Measurements from ENCODE around the gene POC1B.

POC1B gene

GRCh38 chr12:89525824-89526770, at the start of gene POC1B:
POC1B (minus strand) TSS chr12:89526047; CDS start chr12:89525895, 152 bp downstream.
- DNase-seq (ENCODE audit: low spot score), result peak; percentile 88

DNA sequence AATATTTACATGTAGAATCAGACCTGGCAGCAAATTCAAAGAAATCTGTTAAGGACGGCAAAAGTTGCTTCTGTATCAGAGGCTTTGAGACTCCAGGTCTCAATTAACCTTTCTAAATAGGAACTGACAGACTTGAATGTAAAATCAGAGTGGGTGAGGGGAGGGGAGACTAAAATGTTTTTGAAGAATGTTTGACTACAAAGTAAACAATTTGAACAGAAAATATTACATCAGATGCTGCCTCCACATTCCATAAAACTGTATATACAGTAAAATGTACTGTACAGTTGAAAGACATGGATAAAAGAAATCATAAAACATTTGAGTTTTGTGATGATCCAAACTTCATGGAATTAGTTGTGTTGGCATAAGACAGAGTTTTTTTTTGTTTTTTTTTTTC, 49.5 kb upstream of the POC1B start:
- no peak for DNase-seq (ENCODE audit: low spot score)

GRCh38 chr12:89574736-89575208, 48.9 kb upstream of the POC1B start:
- DNase-seq (ENCODE audit: low spot score), result peak; percentile 42

DNA sequence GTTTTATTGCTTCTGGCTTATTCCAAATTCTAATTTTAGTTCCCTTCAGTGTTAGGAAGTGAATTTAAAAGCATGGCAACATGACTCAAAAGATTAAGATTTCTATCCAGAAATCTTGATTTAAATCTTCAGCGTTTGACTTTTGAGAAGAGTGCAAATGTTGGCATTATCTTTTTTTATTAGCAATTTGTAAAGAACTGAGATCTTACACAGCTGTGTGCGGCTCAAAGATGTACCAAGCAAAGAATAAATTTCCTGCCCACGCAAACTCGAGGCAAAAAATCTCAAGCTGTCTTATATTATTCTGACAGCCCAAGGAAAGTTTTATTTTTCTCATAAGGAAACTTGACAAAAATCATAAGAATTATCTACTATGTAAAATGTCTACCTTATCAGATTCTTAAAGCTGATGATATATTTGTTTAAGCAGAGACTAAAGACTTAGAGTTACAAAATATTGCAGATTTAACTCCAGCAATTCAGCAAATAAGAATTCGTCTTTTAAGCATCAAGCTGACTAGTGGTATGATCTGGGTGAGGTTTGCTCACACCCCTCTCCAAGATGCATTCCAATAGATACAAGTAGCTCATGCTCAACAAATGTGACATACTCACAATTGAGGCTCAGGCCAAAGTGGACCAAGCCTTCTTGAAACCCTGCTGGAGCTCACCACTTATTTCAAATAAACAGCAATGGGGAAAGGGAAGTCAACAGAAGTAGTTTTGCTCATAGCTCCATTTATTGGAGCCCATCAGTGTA, 47.4 kb upstream of the POC1B start:
- DNase-seq (ENCODE audit: low spot score), result peak; percentile 49

- DNase-seq (ENCODE audit: low spot score), result peak; percentile 71
Observed at GRCh38 chr12:89571491-89572195, 45.8 kb upstream of the POC1B start.

DNA sequence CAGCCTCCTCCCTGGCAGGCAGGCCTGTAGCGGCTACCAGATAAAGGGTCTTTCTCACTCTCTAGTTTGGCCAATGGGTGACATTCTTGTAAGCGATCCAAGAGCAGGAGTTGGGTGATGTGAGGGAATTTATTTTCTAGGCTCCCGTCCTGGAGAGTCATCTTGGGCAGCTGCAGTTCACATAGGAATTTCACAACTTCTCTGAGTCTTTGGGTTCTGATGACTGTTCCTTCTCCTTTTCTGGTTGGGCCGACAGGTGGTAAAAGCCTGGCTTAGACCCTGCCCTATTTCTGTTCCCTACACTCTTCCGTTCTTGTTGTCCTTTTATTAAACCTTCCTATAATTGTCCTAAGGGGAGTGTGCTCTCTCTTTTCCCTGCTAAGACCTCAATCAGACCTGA, 42.6 kb upstream of the POC1B start:
- no peak for DNase-seq (ENCODE audit: low spot score)

DNA sequence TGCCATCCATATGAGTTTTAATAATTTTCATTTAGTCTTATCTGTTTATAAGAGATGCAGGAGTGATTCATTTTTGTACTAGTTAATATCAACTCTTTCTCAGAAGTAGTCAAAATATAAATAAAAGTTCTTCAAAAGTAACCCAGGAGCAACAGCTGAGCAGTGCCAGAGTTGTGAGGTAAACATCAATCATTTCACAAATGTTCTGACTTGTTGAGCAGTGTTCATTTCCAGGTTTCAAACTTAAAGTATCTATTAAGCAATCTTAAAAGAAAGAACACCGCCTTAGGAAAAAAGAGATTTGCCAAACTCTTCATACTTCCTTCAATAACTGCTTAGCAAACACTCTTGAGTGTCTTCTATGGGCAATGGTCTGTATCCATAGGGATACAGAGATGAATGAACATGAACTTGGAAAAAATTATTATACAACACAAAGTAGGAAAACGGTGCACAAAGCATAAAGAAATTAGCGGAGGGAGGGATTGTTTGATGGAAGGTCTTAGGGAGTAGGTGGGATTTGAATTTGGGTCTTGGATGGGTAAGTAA, 41.9 kb upstream of the POC1B start:
- DNase-seq (ENCODE audit: low spot score), result no peak

- no peak for DNase-seq (ENCODE audit: low spot score)
Observed at GRCh38 chr12:89566615-89567014, 40.8 kb upstream of the POC1B start.

GRCh38 chr12:89565002-89565401, 39.2 kb upstream of the POC1B start:
- no peak for DNase-seq (ENCODE audit: low spot score)

- DNase-seq (ENCODE audit: low spot score), result no peak
Observed at GRCh38 chr12:89559753-89560152, 33.9 kb upstream of the POC1B start.

- no peak for DNase-seq (ENCODE audit: low spot score)
Observed at GRCh38 chr12:89556976-89557375, 31.1 kb upstream of the POC1B start.

DNA sequence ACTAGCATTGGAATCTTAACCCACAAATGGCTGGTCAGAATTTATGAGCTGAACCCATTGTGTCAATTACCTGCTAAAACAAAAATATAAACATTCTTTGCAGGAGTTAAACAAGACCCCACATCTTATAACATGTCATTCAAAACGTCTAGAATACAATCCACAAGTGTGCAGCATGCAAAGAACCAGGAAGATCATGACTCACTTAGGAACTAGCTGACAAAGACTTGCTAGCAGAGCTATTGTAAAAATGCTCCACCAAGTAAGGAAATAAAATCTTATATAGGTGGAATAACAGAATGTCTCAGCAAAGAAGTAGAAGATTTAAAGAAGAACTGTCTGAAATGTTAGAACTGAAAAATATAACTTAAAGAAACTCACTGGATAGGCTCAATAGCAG, 26.5 kb upstream of the POC1B start:
- DNase-seq (ENCODE audit: low spot score), result peak; percentile 17

- no peak for DNase-seq (ENCODE audit: low spot score)
Observed at GRCh38 chr12:89551747-89552146, 25.9 kb upstream of the POC1B start.

DNA sequence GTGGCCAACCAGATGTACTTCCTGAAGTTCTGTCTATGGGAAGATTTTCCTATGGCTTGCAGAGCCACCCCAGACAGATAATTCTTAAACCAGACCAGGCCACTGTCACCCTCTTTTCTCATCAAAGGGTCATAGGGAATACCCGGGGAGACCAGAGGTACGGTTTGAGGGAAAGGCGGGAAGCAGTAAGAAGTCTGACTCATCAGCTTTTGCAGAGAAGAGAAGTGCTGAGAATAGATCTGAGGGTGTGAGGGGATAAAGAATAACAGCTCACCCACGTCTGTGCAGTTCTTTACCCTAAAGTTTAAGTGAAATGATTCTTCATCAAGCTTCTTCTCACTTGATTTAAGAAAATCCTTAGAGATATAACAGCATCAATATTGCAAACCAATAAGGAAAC, 21.3 kb upstream of the POC1B start:
- DNase-seq (ENCODE audit: low spot score), result no peak

- DNase-seq (ENCODE audit: low spot score), result no peak
Observed at GRCh38 chr12:89546151-89546550, 20.3 kb upstream of the POC1B start.

- peak; percentile 17 for DNase-seq (ENCODE audit: low spot score)
Observed at GRCh38 chr12:89544681-89545184, 18.9 kb upstream of the POC1B start.

GRCh38 chr12:89544022-89544421, 18.2 kb upstream of the POC1B start:
- no peak for DNase-seq (ENCODE audit: low spot score)

GRCh38 chr12:89542912-89543592, 17.2 kb upstream of the POC1B start:
- peak; percentile 82 for DNase-seq (ENCODE audit: low spot score)

GRCh38 chr12:89542236-89542635, 16.4 kb upstream of the POC1B start:
- DNase-seq (ENCODE audit: low spot score), result no peak

DNA sequence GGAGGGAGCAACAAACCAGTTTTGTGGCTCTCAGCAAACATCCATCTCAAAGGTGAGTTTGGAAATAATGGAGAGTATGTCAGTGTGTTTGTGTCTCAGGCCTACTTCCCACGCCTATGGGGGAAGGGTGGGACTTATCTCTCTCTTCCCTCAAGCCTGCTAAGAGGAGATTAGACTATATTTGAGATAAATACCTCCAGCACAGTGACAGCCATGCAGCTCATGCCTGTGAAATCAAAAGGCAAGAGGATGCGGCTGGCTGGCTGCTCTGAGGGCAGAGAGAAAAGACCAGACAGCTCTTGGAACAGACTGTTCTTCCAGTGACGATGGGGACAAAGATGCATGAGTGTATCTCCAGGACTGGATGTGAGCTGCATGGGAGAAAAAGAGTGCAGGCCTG, 14.7 kb upstream of the POC1B start:
- DNase-seq (ENCODE audit: low spot score), result no peak
